Neuronal stem cell (in vitro differentiated cells): ENCODE results near the gene SH2D2A.
"Not testable (repeated sequence)": the region's sequence is repeated elsewhere in the genome, so short reads cannot be mapped to it uniquely, and the experiment has no call there.

ENCODE experiments used
- DNase-seq: peaks from one replicate; pipeline ENCODE4 v3.0.0-alpha.2; 2013; ENCODE audit warnings: low spot score
- H2AFZ ChIP-seq: one replicate; pipeline ENCODE4 v1.6.1; 2013; ENCODE audit warnings: mild to moderate bottlenecking, low read length, inconsistent platforms
- H2AK5ac ChIP-seq: 2 replicates; pipeline ENCODE4 v1.6.1; 2013; ENCODE audit warnings: low read depth, mild to moderate bottlenecking, inconsistent platforms, low read length, moderate library complexity, mixed read lengths
- H2BK120ac ChIP-seq: 2 replicates; pipeline ENCODE4 v1.6.1; 2013; ENCODE audit warnings: low read depth, mild to moderate bottlenecking, inconsistent platforms, low read length, moderate library complexity, mixed read lengths
- H2BK12ac ChIP-seq: one replicate; pipeline ENCODE4 v1.6.1; 2013; ENCODE audit warnings: low read length, inconsistent platforms
- H2BK15ac ChIP-seq: 2 replicates; pipeline ENCODE4 v1.6.1; 2013; ENCODE audit warnings: mild to moderate bottlenecking, low read length, inconsistent platforms, mixed read lengths
- H2BK5ac ChIP-seq: one replicate; pipeline ENCODE4 v1.6.1; 2013; ENCODE audit warnings: inconsistent platforms, mild to moderate bottlenecking, low read length, moderate library complexity
- H3K14ac ChIP-seq: one replicate; pipeline ENCODE4 v1.6.1; 2013; ENCODE audit warnings: low read length, inconsistent platforms
- H3K18ac ChIP-seq: 2 replicates; pipeline ENCODE4 v1.6.1; 2013; ENCODE audit warnings: low read length, inconsistent platforms
- H3K23ac ChIP-seq: 2 replicates; pipeline ENCODE4 v1.6.1; 2013; ENCODE audit warnings: low read depth, mild to moderate bottlenecking, mixed read lengths, low read length, inconsistent platforms; ENCODE audit not compliant: poor library complexity
- H3K27ac ChIP-seq: replicated peaks from 3 replicates; pipeline ENCODE4 v1.5.1; 2013; ENCODE audit warnings: low read length, inconsistent platforms
- H3K27me3 ChIP-seq, 3 experiments: 2 replicates each; pipeline ENCODE4 v1.6.1; 2013; ENCODE audit warnings: low read length in 3 of 3, mild to moderate bottlenecking in 2 of 3, inconsistent platforms in 1 of 3, low read depth in 1 of 3, mixed read lengths in 1 of 3, moderate library complexity in 1 of 3; ENCODE audit not compliant: control insufficient read depth in 3 of 3, insufficient read depth in 3 of 3
- H3K36me3 ChIP-seq, 2 donors: replicated peaks in 1 of 2; 2 replicates each; pipeline ENCODE4 v1.6.1; 2013; ENCODE audit warnings: low read length in 2 of 2; ENCODE audit not compliant: control insufficient read depth in 2 of 2, insufficient read depth in 2 of 2
- H3K4ac ChIP-seq: 2 replicates; pipeline ENCODE4 v1.6.1; 2013; ENCODE audit warnings: inconsistent platforms, mild to moderate bottlenecking, low read length, moderate library complexity
- H3K4me1 ChIP-seq, 2 donors: 1 replicate in 1 of 2; 2 replicates in 1 of 2; pipeline ENCODE4 v1.6.1; 2013; ENCODE audit warnings: low read length in 2 of 2, low read depth in 1 of 2; ENCODE audit not compliant: control insufficient read depth in 2 of 2, insufficient read depth in 1 of 2
- H3K4me2 ChIP-seq: one replicate; pipeline ENCODE4 v1.6.1; 2013; ENCODE audit warnings: mild to moderate bottlenecking, low read length, inconsistent platforms; ENCODE audit not compliant: insufficient read depth, poor library complexity, severe bottlenecking
- H3K4me3 ChIP-seq, 2 donors: 2 replicates each; pipeline ENCODE4 v1.5.1; 2013; ENCODE audit warnings: low read length in 2 of 2, mild to moderate bottlenecking in 2 of 2, inconsistent platforms in 1 of 2, moderate library complexity in 1 of 2
- H3K79me1 ChIP-seq: one replicate; pipeline ENCODE4 v1.6.1; 2013; ENCODE audit warnings: low read depth, mild to moderate bottlenecking, inconsistent platforms, low read length, moderate library complexity
- H3K9ac ChIP-seq: one replicate; pipeline ENCODE4 v1.6.1; 2013; ENCODE audit warnings: mild to moderate bottlenecking, low read depth, low read length, inconsistent platforms; ENCODE audit not compliant: poor library complexity
- H3K9me3 ChIP-seq, 2 donors: replicated peaks in 1 of 2; 2 replicates each; pipeline versions ENCODE3 to v1.6.1; 2013; ENCODE audit warnings: low read length in 2 of 2, mild to moderate bottlenecking in 2 of 2, inconsistent platforms in 1 of 2, low read depth in 1 of 2, mixed read lengths in 1 of 2, moderate library complexity in 1 of 2; ENCODE audit not compliant: control insufficient read depth in 2 of 2, insufficient read depth in 1 of 2
- H4K8ac ChIP-seq: one replicate; pipeline ENCODE4 v1.6.1; 2013; ENCODE audit warnings: low read depth, mild to moderate bottlenecking, inconsistent platforms, low read length, moderate library complexity
- H4K91ac ChIP-seq: one replicate; pipeline ENCODE4 v1.6.1; 2013; ENCODE audit warnings: low read length, low read depth, mild to moderate bottlenecking, inconsistent platforms; ENCODE audit not compliant: poor library complexity
- WGBS, 2 donors: extraction: QIAGEN DNeasy Blood & Tissue Kit; methylation state at CpG; one replicate each; pipeline ENCODE4 v1.1.7; 2013; ENCODE audit warnings: missing lambda C conversion rate in 2 of 2, mixed read lengths in 1 of 2; ENCODE audit not compliant: insufficient read length in 2 of 2, insufficient replicate concordance in 1 of 2; ENCODE audit errors: extremely low coverage in 2 of 2; 5-methylcytosine and 5-hydroxymethylcytosine counted together

Gene SH2D2A

GRCh38 chr1:156760796-156761104, 55.9 kb downstream of the SH2D2A start:
- H2AFZ ChIP-seq: no peak overlapping the region
- H3K79me1 ChIP-seq: no peaks in the 10 kb centered on the region
- no peak overlapping the region for H2BK12ac ChIP-seq
- H3K18ac ChIP-seq: no peak overlapping the region
- no peak overlapping the region for H3K27ac ChIP-seq
- H2AK5ac ChIP-seq: no peak overlapping the region
- no peak for DNase-seq
- no peaks in the 10 kb centered on the region for H3K36me3 ChIP-seq
- no peak overlapping the region for H2BK120ac ChIP-seq
- no peak overlapping the region for H2BK5ac ChIP-seq
- H3K9ac ChIP-seq: no peak overlapping the region
- peaks cover 3% of the 10 kb centered on the region in 2 donors for H3K4me1 ChIP-seq
- H3K27me3 ChIP-seq: no peaks in the 10 kb centered on the region
- no peak overlapping the region for H2BK15ac ChIP-seq
- H4K8ac ChIP-seq: no peak overlapping the region
- no peak overlapping the region for H3K4ac ChIP-seq
- H3K4me2 ChIP-seq: no peak overlapping the region
- H3K4me3 ChIP-seq: no peak overlapping the region
- H3K14ac ChIP-seq: no peak overlapping the region
- H4K91ac ChIP-seq: no peak overlapping the region
- no peaks in the 10 kb centered on the region for H3K9me3 ChIP-seq
- WGBS, 2 donors: no CpG with 5 or more reads among the region's 4 CpGs
- no peak overlapping the region for H3K23ac ChIP-seq

- no peak overlapping the region for H4K8ac ChIP-seq
- H3K18ac ChIP-seq: peak overlapping the region; percentile 7
- H3K4ac ChIP-seq: no peak overlapping the region
- H3K4me3 ChIP-seq: no peak overlapping the region
- H3K27me3 ChIP-seq: no peaks in the 10 kb centered on the region
- H3K79me1 ChIP-seq: no peaks in the 10 kb centered on the region
- no peak overlapping the region for H3K4me2 ChIP-seq
- no CpG with 5 or more reads among the region's 6 CpGs for WGBS, 2 donors
- no peak overlapping the region for H2BK120ac ChIP-seq
- H3K14ac ChIP-seq: no peak overlapping the region
- no peaks in the 10 kb centered on the region for H3K36me3 ChIP-seq
- H2AK5ac ChIP-seq: no peak overlapping the region
- no peaks in the 10 kb centered on the region for H3K9me3 ChIP-seq
- peaks cover 3% of the 10 kb centered on the region in 2 donors for H3K4me1 ChIP-seq
- no peak overlapping the region for H2BK15ac ChIP-seq
- H3K9ac ChIP-seq: no peak overlapping the region
- H2BK12ac ChIP-seq: no peak overlapping the region
- no peak overlapping the region for H2AFZ ChIP-seq
- DNase-seq: no peak
- no peak overlapping the region for H3K23ac ChIP-seq
- no peak overlapping the region for H3K27ac ChIP-seq
- H2BK5ac ChIP-seq: no peak overlapping the region
- no peak overlapping the region for H4K91ac ChIP-seq
Observed at GRCh38 chr1:156760092-156760795, 56.4 kb downstream of the SH2D2A start.

GRCh38 chr1:156757572-156758253, 58.9 kb downstream of the SH2D2A start:
- H2BK12ac ChIP-seq, H2BK15ac ChIP-seq, H3K4me3 ChIP-seq, H3K4ac ChIP-seq, H4K8ac ChIP-seq, H3K9ac ChIP-seq, H3K23ac ChIP-seq, H3K18ac ChIP-seq, H3K4me1 ChIP-seq, H3K36me3 ChIP-seq, H3K27me3 ChIP-seq, H3K9me3 ChIP-seq, H4K91ac ChIP-seq, H3K14ac ChIP-seq, H3K79me1 ChIP-seq, H2BK5ac ChIP-seq, H3K27ac ChIP-seq, H2AK5ac ChIP-seq, H2BK120ac ChIP-seq, H3K4me2 ChIP-seq, DNase-seq, H2AFZ ChIP-seq: not testable (repeated sequence)
- whole genome bisulfite sequencing, 2 donors: no CpG with 5 or more reads among the region's 10 CpGs

- Histone ChIP-seq H3K9me3 (no peaks in the 10 kb centered on the region), H2BK15ac (no peak overlapping the region), H4K8ac (no peak overlapping the region), H3K79me1 (peaks cover 8% of the 10 kb centered on the region), H3K27ac (no peak overlapping the region), H3K27me3 (no peaks in the 10 kb centered on the region), H3K4me2 (no peak overlapping the region), H3K9ac (no peak overlapping the region), H2BK120ac (no peak overlapping the region), H3K36me3 (peaks cover 2 to 7% of the 10 kb centered on the region in 2 donors), H2AFZ (no peak overlapping the region), H2BK12ac (no peak overlapping the region), H3K4ac (no peak overlapping the region), H3K4me1 (peaks cover 7 to 8% of the 10 kb centered on the region in 2 donors), H3K23ac (no peak overlapping the region), H3K14ac (no peak overlapping the region), H4K91ac (no peak overlapping the region), H2AK5ac (no peak overlapping the region), H2BK5ac (no peak overlapping the region), H3K4me3 (no peak overlapping the region), H3K18ac (no peak overlapping the region)
- WGBS, 2 donors: no CpG with 5 or more reads among the region's 1 CpG
- no peak for DNase-seq
Observed at GRCh38 chr1:156756355-156756754, 60.3 kb downstream of the SH2D2A start.
